Activated CD4-positive, alpha-beta T cell treated with anti-CD3 and anti-CD28 coated beads, Interleukin-2, amount 10 ng/mL, durations not matched to agents 7 days and 5 days (primary cell): Measurements from ENCODE around the gene ABCB8. TPM values are rescaled to one million over a fixed set of nuclear protein-coding genes. Genes with fewer than 3 reads are reported as not detected.
"Not testable (repeated sequence)": the region's sequence is repeated elsewhere in the genome, so short reads cannot be mapped to it uniquely, and the experiment has no call there.

Experiments
- CTCF ChIA-PET: fragments of 350-600 bp; sonication (Branson Sonifier 250); formaldehyde crosslinking; loops from one replicate; lab custom pipeline; 2021; ENCODE audit warnings: antibody characterized with exemption; lab: Charles Lee
- POLR2A ChIA-PET: fragments of 350-600 bp; sonication (Branson Sonifier 250); formaldehyde crosslinking; loops from one replicate; lab custom pipeline; 2021; ENCODE audit warnings: antibody characterized with exemption; lab: Charles Lee
- DNase-seq: peaks from one replicate; pipeline ENCODE4 v3.0.0-alpha.2; 2020
- H3K27ac Mint-ChIP-seq: one replicate; pipeline ENCODE4 v1.8.0; 2021; ENCODE audit warnings: mild to moderate bottlenecking, moderate library complexity, mixed read lengths
- H3K27me3 Mint-ChIP-seq: one replicate; pipeline ENCODE4 v1.8.0; 2021; ENCODE audit warnings: mixed read lengths
- H3K36me3 Mint-ChIP-seq: one replicate; pipeline ENCODE4 v1.8.0; 2021; ENCODE audit warnings: low read depth, mixed read lengths
- H3K4me1 Mint-ChIP-seq: one replicate; pipeline ENCODE4 v1.8.0; 2021; ENCODE audit warnings: mixed read lengths
- H3K4me3 Mint-ChIP-seq: one replicate; pipeline ENCODE4 v1.8.0; 2021; ENCODE audit warnings: mild to moderate bottlenecking, moderate library complexity, mixed read lengths
- H3K9me3 Mint-ChIP-seq: one replicate; pipeline ENCODE4 v1.8.0; 2021; ENCODE audit warnings: mixed read lengths
- total RNA-seq, 2 experiments: library from RNA; stranded (reverse); gene quantifications; one replicate each; pipeline ENCODE4 v1.2.3, GENCODE V29; 2021

Gene ABCB8
- total RNA-seq, 2 experiments from 2014 or later: 57.5 to 67.8 TPM

- POLR2A ChIA-PET: no interaction called here
These were observed 5.0 kb downstream of the ABCB8 start for GRCh38 chr7:151032936-151033863.

GRCh38 chr7:151033864-151034249 lies 5.6 kb downstream of the ABCB8 start:
- H3K36me3 Mint-ChIP-seq: peaks cover 2% of the 10 kb centered on the region
- ChIA-PET POLR2A (no interaction called here), CTCF (interaction anchor here (1.5 to 3.6 kb wide), 2 partner anchors 10 to 15 kb away, joined by 3 to 20 read pairs; partner anchors contain the start of gene ATG9B)
- H3K9me3 Mint-ChIP-seq: no peaks in the 10 kb centered on the region
- H3K27me3 Mint-ChIP-seq: no peaks in the 10 kb centered on the region
- H3K4me3 Mint-ChIP-seq: no peak overlapping the region
- no peak for DNase-seq
- H3K4me1 Mint-ChIP-seq: peaks cover 12% of the 10 kb centered on the region
- no peak overlapping the region for H3K27ac Mint-ChIP-seq

More at GRCh38 chr7:151032936-151033863, 5.0 kb downstream of the ABCB8 start:
- Mint-ChIP-seq H3K4me3 (no peak overlapping the region), H3K27ac (no peak overlapping the region), H3K9me3 (no peaks in the 10 kb centered on the region), H3K4me1 (peaks cover 12% of the 10 kb centered on the region), H3K27me3 (no peaks in the 10 kb centered on the region), H3K36me3 (peaks cover 5% of the 10 kb centered on the region)
- no peak for DNase-seq
- CTCF ChIA-PET: interaction anchor here (1.1 to 3.6 kb wide), 5 partner anchors 9 to 77 kb away, joined by 3 to 20 read pairs (median 4); partner anchors contain the start of gene ATG9B

- Mint-ChIP-seq H3K4me3 (no peak overlapping the region), H3K27me3 (no peaks in the 10 kb centered on the region), H3K4me1 (peaks cover 13% of the 10 kb centered on the region), H3K9me3 (no peaks in the 10 kb centered on the region), H3K36me3 (peaks cover 2% of the 10 kb centered on the region), H3K27ac (no peak overlapping the region)
- POLR2A ChIA-PET: no interaction called here
- CTCF ChIA-PET: interaction anchor here (0.6 to 3.6 kb wide), 3 partner anchors 11 to 684 kb away, joined by 3 to 20 read pairs (median 5); partner anchors contain the start of gene ATG9B
- DNase-seq: no peak
These were observed 6.2 kb downstream of the ABCB8 start for GRCh38 chr7:151034312-151035025.

DNA sequence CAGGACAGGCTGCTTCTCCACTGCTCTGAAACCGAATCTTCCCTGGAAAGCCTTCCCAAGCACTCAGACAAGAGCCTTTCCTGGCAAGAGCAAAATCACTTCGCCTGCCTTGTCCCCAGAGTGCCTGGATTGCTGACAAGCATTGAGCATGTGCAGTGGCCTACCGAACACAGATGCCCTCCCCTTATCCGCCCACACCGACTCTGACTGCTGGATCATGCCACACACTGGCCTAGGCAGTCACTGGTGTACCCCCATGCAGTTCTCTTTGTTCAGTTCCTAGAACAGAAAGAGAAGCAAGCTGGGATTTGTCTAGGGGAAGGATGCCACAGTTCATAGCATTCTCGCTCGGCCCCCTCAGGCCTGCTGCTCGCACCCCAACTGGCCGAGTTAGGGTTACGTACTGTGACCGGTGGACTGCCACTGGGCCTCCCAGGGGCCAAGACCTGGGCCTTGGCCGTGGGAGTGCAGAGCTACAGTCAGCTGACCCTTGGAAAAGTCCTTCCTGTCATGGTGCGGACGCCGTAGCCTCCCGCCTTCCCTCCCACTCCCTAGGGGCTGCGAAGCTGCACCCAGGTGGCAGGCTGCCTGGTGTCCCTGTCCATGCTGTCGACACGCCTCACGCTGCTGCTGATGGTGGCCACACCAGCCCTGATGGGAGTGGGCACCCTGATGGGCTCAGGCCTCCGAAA lies 6.9 kb downstream of the ABCB8 start:
- DNase-seq: no peak
- Mint-ChIP-seq H3K4me1 (peaks cover 13% of the 10 kb centered on the region), H3K27ac (no peak overlapping the region), H3K4me3 (no peak overlapping the region), H3K36me3 (peaks cover 2% of the 10 kb centered on the region), H3K27me3 (no peaks in the 10 kb centered on the region), H3K9me3 (no peaks in the 10 kb centered on the region)
- POLR2A ChIA-PET: no interaction called here
- CTCF ChIA-PET: interaction anchor here (0.6 to 1.2 kb wide), 3 partner anchors 26 to 684 kb away, joined by 4 to 5 read pairs (median 4); no protein-coding TSS in a partner anchor

DNA sequence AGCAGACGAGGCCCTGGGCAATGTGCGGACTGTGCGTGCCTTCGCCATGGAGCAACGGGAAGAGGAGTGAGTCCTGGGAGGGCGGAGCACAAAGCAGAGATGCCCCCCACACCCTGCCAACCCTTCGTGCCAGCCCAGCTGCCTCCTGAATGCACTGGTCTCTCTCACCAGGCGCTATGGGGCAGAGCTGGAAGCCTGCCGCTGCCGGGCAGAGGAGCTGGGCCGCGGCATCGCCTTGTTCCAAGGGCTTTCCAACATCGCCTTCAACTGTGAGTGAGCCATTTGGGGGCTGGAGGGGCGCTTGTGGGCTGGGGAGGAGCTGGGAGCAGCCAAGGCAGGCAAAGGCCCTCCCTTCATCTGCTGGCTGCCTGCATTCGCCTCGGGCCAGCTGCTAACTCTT lies 7.7 kb downstream of the ABCB8 start:
- H3K4me3 Mint-ChIP-seq: no peak overlapping the region
- peaks cover 2% of the 10 kb centered on the region for H3K36me3 Mint-ChIP-seq
- H3K4me1 Mint-ChIP-seq: peaks cover 13% of the 10 kb centered on the region
- H3K27me3 Mint-ChIP-seq: no peaks in the 10 kb centered on the region
- no peak for DNase-seq
- H3K27ac Mint-ChIP-seq: no peak overlapping the region
- CTCF ChIA-PET: interaction anchor here (0.6 to 1.2 kb wide), 2 partner anchors 26 to 376 kb away, joined by 4 read pairs; no protein-coding TSS in a partner anchor
- POLR2A ChIA-PET: no interaction called here
- no peaks in the 10 kb centered on the region for H3K9me3 Mint-ChIP-seq

DNA sequence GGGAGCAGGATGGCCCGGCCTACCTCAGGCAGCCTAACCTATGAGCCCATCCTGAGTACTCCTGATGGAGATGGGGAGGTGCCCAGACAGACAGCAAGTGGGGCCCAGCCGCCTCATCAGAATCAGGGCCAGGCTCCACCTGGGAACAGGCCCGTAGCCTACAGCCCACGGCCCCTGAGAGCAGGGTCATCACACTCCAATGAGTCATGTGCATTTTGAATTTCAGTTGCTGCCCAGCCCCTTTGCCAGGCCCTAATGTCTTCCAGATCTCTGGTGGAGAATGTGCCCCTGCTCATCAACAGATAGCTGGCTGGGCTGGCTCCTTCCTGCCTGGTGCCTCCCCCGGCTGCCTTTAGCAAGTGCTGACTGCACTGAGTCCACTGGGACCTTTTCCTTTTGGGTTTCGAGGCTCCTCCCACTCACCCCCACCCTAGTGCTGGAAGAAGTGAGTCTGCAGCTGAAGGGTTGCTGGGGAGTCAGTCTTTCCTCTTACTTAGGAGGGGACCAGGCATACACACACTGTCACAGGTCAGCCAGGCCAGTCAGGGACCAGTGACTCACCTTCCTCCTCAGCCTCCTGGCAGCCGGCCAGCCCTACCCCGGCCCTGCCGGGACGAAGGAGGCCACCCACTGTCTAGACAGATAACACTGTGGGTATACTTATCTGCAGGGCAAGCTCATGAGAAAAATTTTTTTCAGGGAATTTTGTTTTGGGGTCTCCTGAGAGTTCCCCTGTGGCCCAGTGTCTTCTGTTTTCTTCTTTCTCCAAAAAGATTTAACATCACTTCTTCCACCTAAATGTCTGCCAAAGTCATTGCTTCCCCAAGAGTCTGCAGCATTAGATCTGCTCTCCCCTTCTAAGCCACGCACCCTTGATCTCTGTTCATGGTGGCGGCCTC lies 10.9 kb downstream of the ABCB8 start:
- Mint-ChIP-seq H3K36me3 (peaks cover 2% of the 10 kb centered on the region), H3K4me3 (no peak overlapping the region), H3K9me3 (no peaks in the 10 kb centered on the region), H3K4me1 (peaks cover 13% of the 10 kb centered on the region), H3K27ac (peak overlapping the region; percentile 69), H3K27me3 (no peaks in the 10 kb centered on the region)
- DNase-seq: peak; percentile 18
- CTCF ChIA-PET: interaction anchor here (1.0 to 2.8 kb wide), 4 partner anchors 8 to 30 kb away, joined by 3 to 9 read pairs (median 6); no protein-coding TSS in a partner anchor
- POLR2A ChIA-PET: no interaction called here

DNA sequence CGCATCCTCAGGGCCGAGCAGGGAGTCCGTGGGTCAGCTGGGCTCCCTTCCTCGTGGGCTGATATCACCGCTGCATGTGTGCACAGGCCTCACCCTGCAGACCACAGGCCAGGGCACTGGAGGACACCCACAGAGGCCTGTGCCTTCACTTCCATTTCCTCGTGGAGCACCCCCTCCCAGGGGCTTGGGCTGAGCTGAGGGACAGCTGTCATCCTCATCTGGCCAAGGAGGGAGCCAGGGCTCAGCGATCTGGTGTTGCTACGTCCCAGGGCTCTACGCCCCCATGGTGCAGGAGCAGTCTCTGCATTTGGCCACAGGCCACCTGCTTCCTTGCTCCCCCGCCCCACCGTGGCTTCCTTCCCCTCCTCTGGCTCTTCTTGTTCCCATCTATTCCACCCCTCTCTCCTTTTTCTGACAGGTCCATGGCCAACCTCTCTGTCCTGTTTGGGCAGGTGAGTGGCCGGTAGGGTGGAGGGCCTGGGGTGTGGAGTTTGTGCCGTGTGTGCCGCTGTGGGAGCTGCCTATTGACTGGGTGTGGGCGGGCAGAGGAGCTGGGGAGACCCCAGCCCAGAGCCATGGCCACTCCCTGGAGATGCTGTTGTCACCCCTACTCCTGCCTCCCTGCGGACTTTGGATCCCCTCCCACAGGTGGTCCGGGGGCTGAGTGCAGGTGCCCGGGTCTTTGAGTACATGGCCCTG lies 11.7 kb downstream of the ABCB8 start:
- CTCF ChIA-PET: interaction anchor here (1.0 to 2.8 kb wide), 4 partner anchors 9 to 31 kb away, joined by 3 to 9 read pairs (median 6); no protein-coding TSS in a partner anchor
- peaks cover 13% of the 10 kb centered on the region for H3K4me1 Mint-ChIP-seq
- POLR2A ChIA-PET: no interaction called here

GRCh38 chr7:151040616-151041375 lies 12.5 kb downstream of the ABCB8 start:
- peaks cover 13% of the 10 kb centered on the region for H3K4me1 Mint-ChIP-seq
- no peak overlapping the region for H3K4me3 Mint-ChIP-seq
- H3K27ac Mint-ChIP-seq: no peak overlapping the region
- ChIA-PET POLR2A (no interaction called here), CTCF (interaction anchor here (1.7 to 2.8 kb wide), 4 partner anchors 10 to 32 kb away, joined by 4 to 9 read pairs (median 6); no protein-coding TSS in a partner anchor)
- no peaks in the 10 kb centered on the region for H3K9me3 Mint-ChIP-seq
- H3K36me3 Mint-ChIP-seq: peaks cover 5% of the 10 kb centered on the region
- H3K27me3 Mint-ChIP-seq: no peaks in the 10 kb centered on the region
- DNase-seq: no peak

More for the DNA sequence above, 11.7 kb downstream of the ABCB8 start:
- no peak overlapping the region for H3K4me3 Mint-ChIP-seq
- H3K27ac Mint-ChIP-seq: no peak overlapping the region
- no peaks in the 10 kb centered on the region for H3K27me3 Mint-ChIP-seq
- no peak for DNase-seq
- H3K9me3 Mint-ChIP-seq: no peaks in the 10 kb centered on the region
- H3K36me3 Mint-ChIP-seq: peaks cover 2% of the 10 kb centered on the region

DNA sequence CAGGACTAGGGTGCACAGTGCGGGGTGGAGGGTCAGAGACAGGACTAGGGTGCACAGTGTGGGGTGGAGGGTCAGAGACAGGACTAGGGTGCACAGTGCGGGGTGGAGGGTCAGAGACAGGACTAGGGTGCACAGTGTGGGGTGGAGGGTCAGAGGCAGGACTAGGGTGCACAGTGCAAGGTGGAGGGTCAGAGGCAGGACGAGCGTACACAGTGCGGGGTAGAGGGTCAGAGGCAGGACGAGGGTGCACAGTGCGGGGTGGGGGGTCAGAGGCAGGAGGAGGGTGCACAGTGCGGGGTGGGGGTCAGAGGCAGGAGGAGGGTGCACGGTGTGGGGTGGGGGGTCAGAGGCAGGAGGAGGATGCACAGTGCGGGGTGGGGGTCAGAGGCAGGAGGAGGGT lies 15.2 kb downstream of the ABCB8 start:
- H3K27ac Mint-ChIP-seq, CTCF ChIA-PET, H3K27me3 Mint-ChIP-seq, DNase-seq, H3K36me3 Mint-ChIP-seq, H3K9me3 Mint-ChIP-seq, H3K4me3 Mint-ChIP-seq, POLR2A ChIA-PET: not testable (repeated sequence)
- peaks cover 15% of the 10 kb centered on the region for H3K4me1 Mint-ChIP-seq

GRCh38 chr7:151043959-151044358 lies 15.7 kb downstream of the ABCB8 start:
- H3K27me3 Mint-ChIP-seq: no peaks in the 10 kb centered on the region
- no peak for DNase-seq
- ChIA-PET POLR2A (no interaction called here), CTCF (no interaction called here)
- no peak overlapping the region for H3K27ac Mint-ChIP-seq
- H3K9me3 Mint-ChIP-seq: no peaks in the 10 kb centered on the region
- H3K36me3 Mint-ChIP-seq: peaks cover 4% of the 10 kb centered on the region
- peaks cover 10% of the 10 kb centered on the region for H3K4me1 Mint-ChIP-seq
- no peak overlapping the region for H3K4me3 Mint-ChIP-seq
